ENCODE measurements around the gene HABP2. TPM values are rescaled to one million over a fixed set of nuclear protein-coding genes. Genes with fewer than 3 reads are reported as not detected.

HABP2 gene
- polyA plus RNA-seq (ENCODE audit: low read depth in 6 of 6): not detected

DNA sequence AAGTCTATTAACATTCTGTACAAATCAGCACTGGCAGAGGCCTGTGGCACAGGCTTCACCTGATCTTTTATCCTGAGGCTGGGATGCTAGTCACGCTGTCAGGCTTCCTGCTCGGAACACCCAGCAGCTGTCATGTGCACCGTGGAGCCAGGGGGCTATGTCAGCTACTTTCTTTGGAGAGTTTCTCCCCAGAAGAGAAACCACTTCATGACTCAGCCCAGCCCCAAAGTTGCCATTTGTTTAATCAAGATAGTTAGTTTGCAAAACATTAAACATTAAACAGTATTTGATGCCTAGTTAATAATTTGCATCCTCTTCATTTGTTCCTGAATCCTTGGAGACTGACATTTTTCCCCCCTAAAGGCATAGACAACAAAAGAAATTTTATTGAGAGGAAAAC is at the start of gene HABP2:
Gene HABP2 (plus strand): TSS at position 353 of the 400 bp plus-strand sequence. CDS start 69 bp downstream, outside the sequence.
- Mint-ChIP-seq H3K36me3 (no peaks in the 10 kb centered on the region), H3K9me3 (peaks cover 0 to 2% (median 0%) of the 10 kb centered on the region in 7 donors), H3K27me3 (peaks cover 7 to 41% (median 28%) of the 10 kb centered on the region in 3 donors), H3K27ac (no peak within 1 kb of the TSS), H3K4me1 (peaks cover 0 to under 1% (median 0%) of the 10 kb centered on the region in 3 donors), H3K4me3 (no peak within 1 kb of the TSS)
- DNase-seq (no peak), ATAC-seq (ENCODE audit: low read depth in 2 of 2) (no peak)

DNA sequence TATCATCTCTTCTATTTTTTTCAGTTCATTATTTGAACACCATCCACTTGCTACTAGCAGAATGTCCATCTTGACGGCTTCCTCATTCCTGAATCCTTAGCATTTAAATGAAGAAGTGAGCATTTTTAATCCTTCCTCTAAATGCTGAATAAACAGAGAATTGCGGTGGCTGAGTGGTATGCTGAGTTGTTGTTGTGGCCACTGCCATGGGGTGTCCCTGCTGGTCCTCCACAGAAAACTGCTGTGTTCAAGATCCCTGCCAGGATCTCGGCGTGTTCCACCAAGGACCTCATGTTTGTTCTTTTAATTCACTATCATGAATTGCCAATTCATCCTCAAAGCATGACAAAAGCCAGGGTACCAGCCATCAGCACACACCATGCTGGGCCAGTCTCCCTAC is 48.9 kb upstream of the HABP2 start:
- Mint-ChIP-seq H3K36me3 (no peaks in the 10 kb centered on the region), H3K4me3 (no peak overlapping the region), H3K27ac (no peak overlapping the region), H3K4me1 (no peaks in the 10 kb centered on the region), H3K27me3 (peaks cover 8 to 14% (median 9%) of the 10 kb centered on the region in 3 donors), H3K9me3 (peaks cover 0 to 14% (median 4%) of the 10 kb centered on the region in 7 donors)
- no peak for DNase-seq
- no peak for ATAC-seq (ENCODE audit: low read depth in 2 of 2)

DNA sequence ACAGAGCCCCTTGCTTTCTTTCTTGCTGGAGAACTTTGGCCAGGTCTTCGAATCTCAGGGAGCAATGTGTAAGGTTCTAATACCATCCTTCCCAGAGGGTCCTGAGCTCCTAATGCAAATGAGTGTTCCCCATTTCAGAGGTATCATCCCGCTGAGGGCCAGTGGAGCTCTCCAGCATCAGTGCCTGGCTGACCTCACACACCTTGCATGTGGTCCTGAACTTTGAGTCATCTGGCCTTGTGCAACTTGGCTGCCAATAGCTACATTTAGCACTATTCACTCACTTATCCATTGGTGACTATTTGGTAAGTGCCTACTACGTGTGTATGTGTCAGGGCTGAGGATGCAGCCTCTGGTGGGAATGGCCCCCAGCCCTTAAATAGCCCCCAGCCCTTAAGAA is 48.4 kb upstream of the HABP2 start:
- H3K4me1 Mint-ChIP-seq: no peaks in the 10 kb centered on the region
- ATAC-seq (ENCODE audit: low read depth in 2 of 2) (no peak), DNase-seq (no peak)
- H3K9me3 Mint-ChIP-seq: peaks cover 0 to 14% (median 4%) of the 10 kb centered on the region in 7 donors
- no peak overlapping the region for H3K27ac Mint-ChIP-seq
- H3K4me3 Mint-ChIP-seq: no peak overlapping the region
- no peaks in the 10 kb centered on the region for H3K36me3 Mint-ChIP-seq
- peaks cover 8 to 14% (median 9%) of the 10 kb centered on the region in 3 donors for H3K27me3 Mint-ChIP-seq

DNA sequence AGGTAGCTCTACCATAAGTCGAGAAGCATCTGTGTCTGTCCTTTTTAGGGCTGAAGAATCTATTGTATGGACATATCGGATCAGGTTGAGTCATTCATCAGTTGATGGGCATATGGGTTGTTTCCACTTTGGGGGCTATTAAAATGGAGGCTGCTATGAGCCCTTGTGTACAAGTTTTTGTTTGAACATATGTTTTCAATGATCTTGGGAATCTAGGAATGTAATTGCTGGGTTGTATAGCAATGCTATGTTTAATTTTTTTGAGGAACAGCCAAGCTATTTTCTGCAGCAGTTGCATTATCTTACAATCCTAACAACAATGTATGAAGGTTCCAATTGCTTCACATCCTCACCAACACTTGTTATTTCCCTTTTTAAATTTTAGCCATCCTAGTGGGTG is 46.4 kb upstream of the HABP2 start:
- H3K4me3 Mint-ChIP-seq: no peak overlapping the region
- H3K27me3 Mint-ChIP-seq: peaks cover 0 to 9% (median 8%) of the 10 kb centered on the region in 3 donors
- H3K36me3 Mint-ChIP-seq: peaks cover 0 to 3% of the 10 kb centered on the region in 2 donors
- no peak overlapping the region for H3K27ac Mint-ChIP-seq
- H3K4me1 Mint-ChIP-seq: no peaks in the 10 kb centered on the region
- ATAC-seq (ENCODE audit: low read depth in 2 of 2) (no peak), DNase-seq (no peak)
- peaks cover 4 to 20% (median 13%) of the 10 kb centered on the region in 7 donors for H3K9me3 Mint-ChIP-seq

DNA sequence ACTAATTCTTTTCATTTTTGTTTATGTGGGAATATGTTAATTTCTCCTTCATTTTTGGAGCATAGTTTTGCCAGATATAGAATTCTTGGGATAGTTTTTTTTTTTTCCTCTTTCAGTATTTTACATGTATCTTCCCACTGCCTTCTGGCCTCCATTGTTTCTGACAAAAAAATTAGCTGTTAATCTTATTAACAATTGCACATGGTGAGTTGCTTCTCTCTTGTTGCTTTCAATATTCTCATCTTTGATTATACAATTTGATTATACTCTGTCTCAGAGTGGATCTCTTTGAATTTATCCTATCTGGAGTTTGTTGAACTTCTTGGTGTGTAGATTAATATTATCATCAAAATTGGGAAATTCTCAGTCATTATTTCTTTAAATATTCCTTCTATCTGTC is 41.4 kb upstream of the HABP2 start:
- no peak for DNase-seq
- Mint-ChIP-seq H3K4me3 (no peak overlapping the region), H3K27me3 (peaks cover 9 to 11% (median 10%) of the 10 kb centered on the region in 3 donors), H3K4me1 (no peaks in the 10 kb centered on the region), H3K27ac (no peak overlapping the region), H3K36me3 (peaks cover 0 to 18% of the 10 kb centered on the region in 2 donors), H3K9me3 (peaks cover 12 to 40% (median 15%) of the 10 kb centered on the region in 7 donors)
- ATAC-seq (ENCODE audit: low read depth in 2 of 2): no peak

DNA sequence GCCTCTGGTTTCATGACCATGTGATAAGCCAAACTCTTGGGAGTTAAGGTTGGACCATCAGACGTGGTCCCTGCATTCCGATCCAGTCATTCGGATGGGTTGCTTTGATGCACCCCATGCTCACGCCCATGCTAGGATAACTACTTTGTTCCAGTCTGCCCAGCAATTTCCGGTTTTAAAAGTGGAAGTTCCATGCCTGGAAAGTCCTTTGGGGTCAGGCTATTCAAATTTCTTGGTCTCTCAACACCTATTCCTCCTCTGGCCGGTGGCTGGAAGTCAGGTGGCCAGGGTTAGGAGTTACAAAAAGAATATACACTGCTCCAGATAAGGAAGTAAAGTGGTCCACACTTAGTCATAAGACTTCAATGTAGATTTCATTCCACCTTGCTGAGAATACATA is 37.7 kb upstream of the HABP2 start:
- peaks cover 0 to 18% of the 10 kb centered on the region in 2 donors for H3K36me3 Mint-ChIP-seq
- H3K9me3 Mint-ChIP-seq: peaks cover 11 to 33% (median 15%) of the 10 kb centered on the region in 7 donors
- DNase-seq (no peak), ATAC-seq (ENCODE audit: low read depth in 2 of 2) (no peak)
- no peaks in the 10 kb centered on the region for H3K4me1 Mint-ChIP-seq
- peaks cover 6 to 19% (median 9%) of the 10 kb centered on the region in 3 donors for H3K27me3 Mint-ChIP-seq
- peak overlapping the region in 1 of 8 donors; percentile 65 for H3K4me3 Mint-ChIP-seq
- no peak overlapping the region for H3K27ac Mint-ChIP-seq

DNA sequence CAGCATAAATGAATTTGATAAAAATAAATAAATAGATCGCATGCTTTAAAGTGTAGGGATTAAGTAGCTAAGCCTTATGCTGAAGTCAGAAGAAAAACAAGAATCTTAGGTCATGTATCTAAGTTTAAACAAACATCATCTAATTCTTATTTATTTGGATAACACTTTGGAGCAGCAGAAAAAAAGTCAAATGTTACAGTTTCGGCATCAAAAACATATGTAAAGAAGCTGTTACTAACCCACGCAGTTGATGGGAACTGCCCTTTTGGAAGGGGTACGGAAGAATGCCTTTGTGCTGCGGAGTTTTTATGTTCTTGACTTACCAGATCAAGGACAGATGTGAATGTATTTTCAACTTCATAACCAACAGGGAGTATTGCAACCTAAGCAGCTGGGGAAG is 37.3 kb upstream of the HABP2 start:
- H3K36me3 Mint-ChIP-seq: peaks cover 0 to 18% of the 10 kb centered on the region in 2 donors
- ATAC-seq (ENCODE audit: low read depth in 2 of 2) (no peak), DNase-seq (no peak)
- no peak overlapping the region for H3K4me3 Mint-ChIP-seq
- peak overlapping the region in 1 of 6 donors; percentile 28 for H3K27ac Mint-ChIP-seq
- H3K27me3 Mint-ChIP-seq: peaks cover 7 to 19% (median 9%) of the 10 kb centered on the region in 3 donors
- H3K4me1 Mint-ChIP-seq: no peaks in the 10 kb centered on the region
- H3K9me3 Mint-ChIP-seq: peaks cover 11 to 29% (median 14%) of the 10 kb centered on the region in 7 donors

DNA sequence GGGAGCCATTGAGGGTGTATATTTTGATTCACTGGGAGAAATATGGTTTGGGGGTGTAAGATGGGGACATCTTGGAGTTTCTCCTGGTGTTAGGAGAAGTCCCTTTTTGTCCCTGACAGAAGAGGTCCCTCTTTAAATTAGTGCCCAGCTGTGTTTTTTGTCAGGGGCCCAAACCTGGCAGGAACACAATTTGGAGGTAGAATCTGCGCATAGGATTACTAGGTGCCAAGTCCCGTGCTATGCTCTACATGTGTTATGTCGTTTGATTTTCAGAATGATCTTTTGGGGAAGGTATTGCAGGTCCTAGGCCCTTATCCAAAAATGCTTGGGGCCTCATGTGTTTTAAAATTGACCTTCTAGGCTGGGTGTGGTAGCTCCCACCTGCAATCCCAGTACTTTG is 36.8 kb upstream of the HABP2 start:
- no peak overlapping the region for H3K4me3 Mint-ChIP-seq
- H3K36me3 Mint-ChIP-seq: peaks cover 0 to 18% of the 10 kb centered on the region in 2 donors
- peaks cover 9 to 19% (median 11%) of the 10 kb centered on the region in 3 donors for H3K27me3 Mint-ChIP-seq
- H3K27ac Mint-ChIP-seq: no peak overlapping the region
- DNase-seq: no peak
- no peaks in the 10 kb centered on the region for H3K4me1 Mint-ChIP-seq
- ATAC-seq (ENCODE audit: low read depth in 2 of 2): no peak
- H3K9me3 Mint-ChIP-seq: peaks cover 9 to 24% (median 12%) of the 10 kb centered on the region in 7 donors

DNA sequence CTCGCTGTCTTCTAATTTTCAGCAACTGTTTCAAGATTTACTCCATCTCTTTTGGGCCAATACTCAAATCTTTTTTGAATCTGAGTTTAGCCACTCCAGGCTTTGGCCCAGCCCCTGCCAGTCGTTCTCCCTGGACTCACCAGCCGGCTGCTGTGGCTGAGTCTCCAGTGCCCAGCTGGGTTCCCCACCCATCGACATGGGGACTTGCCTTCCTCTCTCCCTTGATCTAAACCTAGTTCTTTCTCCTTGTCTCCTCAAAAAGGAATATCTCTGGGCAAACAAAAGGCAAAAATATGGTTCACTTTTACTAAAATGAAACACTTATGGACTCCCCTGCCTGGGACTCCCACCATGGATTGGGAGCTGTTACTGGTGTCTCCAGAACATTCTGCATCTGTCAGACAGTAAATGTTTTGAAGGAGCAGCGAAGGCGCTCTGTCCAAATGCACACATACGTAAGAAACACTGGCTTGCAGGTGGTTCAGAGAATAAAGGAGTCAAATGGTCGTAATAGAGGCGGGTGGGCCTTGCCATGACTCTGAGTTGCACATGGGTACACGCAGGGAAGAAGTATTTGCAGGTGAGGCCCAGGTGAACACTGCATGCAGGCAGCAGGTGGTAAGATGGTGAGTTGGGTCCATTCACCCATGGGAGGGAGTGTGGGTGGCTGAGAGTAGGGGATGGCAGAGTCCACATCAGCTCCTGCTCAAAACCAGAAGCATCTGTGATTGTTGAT is 35.5 kb upstream of the HABP2 start:
- Mint-ChIP-seq H3K4me1 (no peaks in the 10 kb centered on the region), H3K4me3 (no peak overlapping the region), H3K9me3 (peaks cover 0 to 11% (median 5%) of the 10 kb centered on the region in 7 donors), H3K36me3 (peaks cover 0 to 8% of the 10 kb centered on the region in 2 donors), H3K27ac (no peak overlapping the region), H3K27me3 (peaks cover 6 to 19% (median 12%) of the 10 kb centered on the region in 3 donors)
- ATAC-seq (ENCODE audit: low read depth in 2 of 2): no peak
- no peak for DNase-seq

DNA sequence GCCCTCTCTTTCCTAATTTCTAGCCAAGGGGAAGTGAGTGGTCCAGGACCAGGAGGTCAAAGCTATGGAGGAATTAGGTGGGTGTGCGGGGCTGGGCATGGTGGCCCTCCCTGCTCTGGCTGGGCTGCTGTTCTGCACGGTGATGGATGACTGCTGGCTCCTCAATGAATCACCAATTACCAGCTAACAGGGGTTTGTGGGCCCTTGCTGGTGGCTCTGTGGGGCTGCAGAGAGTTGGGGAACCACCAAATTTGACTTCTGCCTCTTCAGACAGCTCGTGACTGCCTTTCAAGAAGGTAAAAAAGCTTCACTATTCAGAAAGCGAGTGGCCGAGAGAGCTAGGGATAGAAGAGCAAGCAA is 35.0 kb upstream of the HABP2 start:
- no peaks in the 10 kb centered on the region for H3K4me1 Mint-ChIP-seq

DNA sequence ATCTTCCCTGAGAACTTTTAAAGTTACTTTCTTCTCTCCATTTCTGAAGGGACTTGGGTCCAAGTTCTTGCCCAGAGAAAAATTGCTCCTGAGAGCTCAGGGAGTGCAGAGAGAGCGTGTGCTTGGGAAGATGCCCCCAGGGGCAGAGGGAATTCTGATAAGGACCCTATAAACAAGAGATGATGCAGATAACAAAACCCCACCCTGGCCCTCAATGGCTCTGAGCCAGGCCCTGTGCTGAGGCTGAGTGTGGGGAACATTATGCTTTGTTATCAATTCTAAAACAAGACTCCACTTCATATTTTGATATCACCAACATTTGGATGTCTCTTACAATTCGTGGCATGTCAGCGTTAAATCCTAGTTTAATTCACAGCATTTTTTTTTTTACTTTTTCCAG is 34.4 kb upstream of the HABP2 start:
- no peaks in the 10 kb centered on the region for H3K4me1 Mint-ChIP-seq
- no peak for ATAC-seq (ENCODE audit: low read depth in 2 of 2)
- peaks cover 0 to 5% (median under 1%) of the 10 kb centered on the region in 7 donors for H3K9me3 Mint-ChIP-seq
- no peak overlapping the region for H3K4me3 Mint-ChIP-seq
- H3K36me3 Mint-ChIP-seq: peaks cover 0 to 8% of the 10 kb centered on the region in 2 donors
- H3K27me3 Mint-ChIP-seq: peaks cover 6 to 29% (median 22%) of the 10 kb centered on the region in 3 donors
- no peak for DNase-seq
- H3K27ac Mint-ChIP-seq: no peak overlapping the region

More for the DNA sequence above, 35.0 kb upstream of the HABP2 start:
- Mint-ChIP-seq H3K27ac (no peak overlapping the region), H3K36me3 (peaks cover 0 to 8% of the 10 kb centered on the region in 2 donors), H3K9me3 (peaks cover 0 to 6% (median 4%) of the 10 kb centered on the region in 7 donors), H3K27me3 (peaks cover 6 to 25% (median 18%) of the 10 kb centered on the region in 3 donors), H3K4me3 (no peak overlapping the region)
- DNase-seq (no peak), ATAC-seq (ENCODE audit: low read depth in 2 of 2) (no peak)

DNA sequence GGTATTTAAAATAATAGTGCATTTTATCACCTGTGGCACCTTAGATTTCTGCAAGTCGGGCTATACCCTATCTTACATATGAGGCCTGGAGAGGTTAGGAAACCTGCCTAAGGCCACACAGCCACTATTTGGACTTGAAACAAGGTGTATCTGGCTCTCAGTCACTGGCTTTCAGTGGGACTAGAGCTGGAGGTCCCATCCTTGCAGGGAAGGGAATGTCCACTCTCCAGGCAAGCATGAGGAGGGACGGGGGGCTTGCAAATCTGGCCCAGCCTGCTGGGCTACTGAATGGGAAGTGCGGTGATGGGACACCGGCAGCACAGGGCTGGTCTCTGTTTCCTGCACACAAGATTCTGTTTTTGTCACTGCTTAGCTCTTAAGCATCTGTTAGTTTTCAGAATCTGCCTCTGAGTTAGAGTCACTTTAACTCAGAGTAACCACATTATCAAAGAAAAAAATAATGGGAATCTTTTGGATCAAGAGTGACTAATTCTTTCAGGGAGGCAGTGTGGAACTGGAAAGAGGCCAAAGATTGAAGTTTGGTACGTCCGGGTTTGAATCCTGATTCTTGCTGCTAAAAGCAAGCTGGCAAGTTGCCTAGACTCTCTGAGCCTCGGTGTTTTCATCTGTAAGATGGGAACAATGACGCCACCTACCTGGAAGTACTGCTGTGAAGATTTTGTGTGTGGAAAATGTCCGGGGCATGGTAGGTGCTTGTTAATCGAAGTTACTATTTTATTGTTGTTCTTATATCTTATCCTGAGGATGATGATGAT is 33.8 kb upstream of the HABP2 start:
- ATAC-seq (ENCODE audit: low read depth in 2 of 2) (no peak), DNase-seq (no peak)
- peaks cover 10 to 23% (median 17%) of the 10 kb centered on the region in 3 donors for H3K27me3 Mint-ChIP-seq
- H3K4me1 Mint-ChIP-seq: no peaks in the 10 kb centered on the region
- H3K9me3 Mint-ChIP-seq: peaks cover 0 to 1% (median 0%) of the 10 kb centered on the region in 7 donors
- peaks cover 0 to 3% of the 10 kb centered on the region in 2 donors for H3K36me3 Mint-ChIP-seq
- H3K27ac Mint-ChIP-seq: peak overlapping the region in 1 of 6 donors; percentile 65
- no peak overlapping the region for H3K4me3 Mint-ChIP-seq

DNA sequence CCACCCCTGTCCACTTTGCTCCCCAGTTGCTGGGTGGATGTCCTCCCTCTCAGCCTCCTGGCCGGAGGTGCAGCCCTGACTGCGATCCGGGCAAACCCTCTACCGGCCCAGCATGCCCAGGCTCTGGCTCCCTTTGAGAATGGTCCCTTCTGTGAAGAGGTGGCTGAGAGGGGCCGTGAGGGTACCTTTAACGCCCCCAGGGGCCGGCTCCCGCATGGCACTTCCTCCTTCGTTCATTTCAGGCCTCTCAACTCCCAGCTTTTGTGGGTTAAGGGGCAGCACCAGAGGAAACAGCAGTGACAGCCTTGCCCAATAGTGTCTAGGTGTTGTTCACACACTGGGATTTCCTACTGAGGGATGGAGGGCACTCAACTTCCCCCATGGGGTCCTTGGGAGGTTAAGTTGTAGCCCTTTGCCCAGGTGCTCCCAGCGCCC is 33.2 kb upstream of the HABP2 start:
- Mint-ChIP-seq H3K4me3 (no peak overlapping the region), H3K36me3 (no peaks in the 10 kb centered on the region), H3K9me3 (no peaks in the 10 kb centered on the region), H3K27me3 (peaks cover 10 to 20% (median 16%) of the 10 kb centered on the region in 3 donors), H3K27ac (peak overlapping the region in 1 of 6 donors; percentile 65), H3K4me1 (no peaks in the 10 kb centered on the region)
- no peak for DNase-seq
- no peak for ATAC-seq (ENCODE audit: low read depth in 2 of 2)

Measured in naive B cell (primary cell).